Measurements from ENCODE around the gene CERKL. TPM values are rescaled to one million over a fixed set of nuclear protein-coding genes. Genes with fewer than 3 reads are reported as not detected.
A peak's percentile ranks its signal among the peaks of the same experiment; 100 is the strongest.

The CERKL gene
- total and polyA plus RNA-seq, 12 donors = not detected

- no peak overlapping the region for H3K4me3 ChIP-seq
- no peak for ATAC-seq
- H3K27me3 ChIP-seq = peaks cover 0 to 16% (median 0%) of the 10 kb centered on the region in 7 donors
- WGBS, 2 donors = 68 to 71% methylated on average over 7 of the region's 7 CpGs
- no peaks in the 10 kb centered on the region for H3K4me1 ChIP-seq
- no peak overlapping the region for H3K27ac ChIP-seq
- TF ChIP-seq, protein P1, sequence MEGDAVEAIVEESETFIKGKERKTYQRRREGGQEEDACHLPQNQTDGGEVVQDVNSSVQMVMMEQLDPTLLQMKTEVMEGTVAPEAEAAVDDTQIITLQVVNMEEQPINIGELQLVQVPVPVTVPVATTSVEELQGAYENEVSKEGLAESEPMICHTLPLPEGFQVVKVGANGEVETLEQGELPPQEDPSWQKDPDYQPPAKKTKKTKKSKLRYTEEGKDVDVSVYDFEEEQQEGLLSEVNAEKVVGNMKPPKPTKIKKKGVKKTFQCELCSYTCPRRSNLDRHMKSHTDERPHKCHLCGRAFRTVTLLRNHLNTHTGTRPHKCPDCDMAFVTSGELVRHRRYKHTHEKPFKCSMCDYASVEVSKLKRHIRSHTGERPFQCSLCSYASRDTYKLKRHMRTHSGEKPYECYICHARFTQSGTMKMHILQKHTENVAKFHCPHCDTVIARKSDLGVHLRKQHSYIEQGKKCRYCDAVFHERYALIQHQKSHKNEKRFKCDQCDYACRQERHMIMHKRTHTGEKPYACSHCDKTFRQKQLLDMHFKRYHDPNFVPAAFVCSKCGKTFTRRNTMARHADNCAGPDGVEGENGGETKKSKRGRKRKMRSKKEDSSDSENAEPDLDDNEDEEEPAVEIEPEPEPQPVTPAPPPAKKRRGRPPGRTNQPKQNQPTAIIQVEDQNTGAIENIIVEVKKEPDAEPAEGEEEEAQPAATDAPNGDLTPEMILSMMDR (IDR thresholded peaks at IDR 0.05) = no peak
- intact Hi-C loops (cut with DNase I) = loop anchor here in 4 of 10 donors (10.0 kb wide), 1 partner anchor 140 kb away; no protein-coding TSS in a partner anchor
- H3K9me3 ChIP-seq = no peaks in the 10 kb centered on the region
- H3K36me3 ChIP-seq = no peaks in the 10 kb centered on the region
- DNase-seq = no peak
Observed at GRCh38 chr2:181575024-181575649, 81.8 kb downstream of the CERKL start.

- intact Hi-C loops (cut with DNase I) = loop anchor here in 6 of 10 donors (5.0 to 10.0 kb wide), 2 partner anchors 138 to 140 kb away; no protein-coding TSS in a partner anchor
- DNase-seq = no peak
- TF ChIP-seq, protein P1 (IDR thresholded peaks at IDR 0.05) = no peak
- WGBS, 2 donors = 55% methylated on average over 7 of the region's 7 CpGs
- peaks cover 0 to 16% (median 0%) of the 10 kb centered on the region in 7 donors for H3K27me3 ChIP-seq
- ATAC-seq = no peak
- H3K9me3 ChIP-seq = no peaks in the 10 kb centered on the region
- H3K27ac ChIP-seq = no peak overlapping the region
- H3K4me3 ChIP-seq = no peak overlapping the region
- H3K4me1 ChIP-seq = no peaks in the 10 kb centered on the region
- H3K36me3 ChIP-seq = no peaks in the 10 kb centered on the region
Observed at GRCh38 chr2:181574321-181574720, 82.6 kb downstream of the CERKL start.

DNA sequence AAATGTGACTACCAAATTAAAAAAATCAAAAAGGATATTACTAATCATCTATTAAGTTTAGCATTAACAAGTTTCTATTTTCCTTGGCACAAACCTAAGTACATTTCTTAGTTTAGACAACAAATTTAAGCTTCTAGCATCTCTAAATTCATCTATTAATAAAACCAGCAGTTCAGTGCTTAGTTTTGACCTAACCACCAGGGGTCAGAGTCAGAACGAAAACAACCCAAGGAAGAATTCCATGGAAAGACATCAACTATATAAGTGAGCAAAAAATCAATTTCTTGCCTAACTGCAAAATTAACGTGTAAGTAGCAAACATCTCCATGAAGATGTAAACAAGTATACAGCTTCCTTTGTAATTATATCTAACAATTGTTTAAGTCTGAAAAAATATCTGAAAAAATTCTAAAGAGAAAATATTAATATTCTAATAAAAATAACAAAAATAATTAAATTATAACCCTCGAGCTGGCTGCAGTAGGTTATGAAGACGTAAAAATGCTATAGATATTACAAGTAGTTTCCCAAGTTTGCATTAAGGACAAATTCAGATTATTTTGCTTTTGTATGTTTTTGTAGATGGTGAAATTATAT is 83.7 kb downstream of the CERKL start:
- H3K4me3 ChIP-seq = no peak overlapping the region
- DNase-seq (no peak), ATAC-seq (no peak)
- no peaks in the 10 kb centered on the region for H3K9me3 ChIP-seq
- WGBS, 2 donors = 27 to 36% methylated on average over 4 of the region's 4 CpGs
- intact Hi-C loops (cut with DNase I) = loop anchor here in 8 of 10 donors (2.0 to 10.0 kb wide), 3 partner anchors 139 to 142 kb away; no protein-coding TSS in a partner anchor
- TF ChIP-seq, protein P1 (IDR thresholded peaks at IDR 0.05) = peak in 8 of 9 donors; percentile 16 to 48 (median 42)
- no peaks in the 10 kb centered on the region for H3K4me1 ChIP-seq
- no peaks in the 10 kb centered on the region for H3K36me3 ChIP-seq
- peaks cover 0 to 16% (median 0%) of the 10 kb centered on the region in 7 donors for H3K27me3 ChIP-seq
- H3K27ac ChIP-seq = no peak overlapping the region

DNA sequence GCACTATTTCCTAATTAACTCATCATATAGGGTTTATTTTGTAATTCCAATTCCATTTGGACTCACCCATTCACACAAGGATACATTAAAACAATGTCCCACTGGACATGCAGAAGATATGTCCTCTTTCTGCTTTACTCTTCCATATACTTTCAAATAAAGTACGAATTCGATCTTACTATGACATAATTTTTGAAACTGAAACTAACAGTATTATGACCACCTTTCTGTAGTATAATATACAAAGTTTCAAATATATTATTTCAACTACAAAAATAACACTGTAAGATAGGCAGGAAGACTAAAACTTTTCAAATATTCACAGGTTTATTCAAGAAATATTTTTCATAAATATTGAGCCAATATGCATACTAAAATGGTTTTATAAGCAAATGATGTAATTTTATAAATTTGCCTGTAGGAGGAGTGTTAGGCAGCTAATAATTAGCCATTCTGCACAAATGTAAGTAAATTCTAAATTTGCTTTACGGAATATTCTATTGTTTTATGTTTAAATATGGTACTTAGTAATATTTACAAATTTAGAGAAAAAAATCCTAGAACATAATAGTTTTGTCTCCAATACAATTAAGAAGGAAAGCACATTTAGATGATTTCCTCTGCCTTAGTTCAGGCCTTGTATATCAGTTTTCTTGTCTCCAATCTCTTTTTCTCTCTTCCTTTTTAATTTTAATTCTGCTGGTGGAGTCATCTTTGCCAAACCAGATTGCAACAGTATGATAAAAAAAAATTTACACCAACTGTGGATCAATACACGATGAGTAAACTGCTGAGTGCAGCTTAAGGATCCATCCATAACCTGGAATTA is 85.9 kb downstream of the CERKL start:
- Histone ChIP-seq H3K9me3 (no peaks in the 10 kb centered on the region), H3K4me1 (no peaks in the 10 kb centered on the region), H3K27me3 (peaks cover 0 to 16% (median 0%) of the 10 kb centered on the region in 7 donors), H3K4me3 (no peak overlapping the region), H3K36me3 (no peaks in the 10 kb centered on the region), H3K27ac (no peak overlapping the region)
- ATAC-seq (no peak), DNase-seq (no peak)
- 80 to 82% methylated on average over 4 of the region's 4 CpGs for WGBS, 2 donors
- intact Hi-C loops (cut with DNase I) = loop anchor here in 6 of 10 donors (5.0 to 10.0 kb wide), 2 partner anchors 141 to 144 kb away; no protein-coding TSS in a partner anchor
- TF ChIP-seq, protein P1 (IDR thresholded peaks at IDR 0.05) = peak in 3 of 9 donors; percentile 14 to 34 (median 29)
